ENCODE results near the gene JUND. TPM values are rescaled to one million over a fixed set of nuclear protein-coding genes. Genes with fewer than 3 reads are reported as not detected.

The JUND gene
- polyA plus RNA-seq, 1 donor (not counting 4 experiments of a cell fraction or from before 2014, with no cell fraction given), result 17.2 TPM

- peaks cover 19 to 25% of the 10 kb centered on the region in 2 experiments for H3K36me3 ChIP-seq (ENCODE audit: control insufficient read depth in 2 of 2, extremely low read depth in 1 of 2, insufficient read depth in 2 of 2, low read length in 2 of 2)
- H3K4me3 ChIP-seq (ENCODE audit: control insufficient read depth in 2 of 3, extremely low read depth in 1 of 3, insufficient read depth in 2 of 3, low read depth in 1 of 3, low read length in 3 of 3), result no peak overlapping the region
- FAIRE-seq (no peak), DNase-seq (ENCODE audit: low read depth, low spot score) (no peak)
- no peak overlapping the region for H3K27ac ChIP-seq (ENCODE audit: control insufficient read depth, insufficient read depth, low read length)
- no peak for TF ChIP-seq CTCF (optimal IDR thresholded peaks at IDR 0.05 in 1 of 3, IDR thresholded peaks at IDR 0.05 in 1 of 3, conservative IDR thresholded peaks at IDR 0.05 in 1 of 3; ENCODE audit: extremely low read depth in 1 of 3, insufficient read depth in 2 of 3, low read length in 3 of 3)
- TF ChIP-seq EZH2 (IDR thresholded peaks at IDR 0.05; ENCODE audit: low read length), result no peak
- no peak overlapping the region for H2AFZ ChIP-seq (ENCODE audit: control insufficient read depth, low read length)
- no peaks in the 10 kb centered on the region for H3K27me3 ChIP-seq (ENCODE audit: control insufficient read depth, extremely low read depth, insufficient read depth, low read length)
- H4K20me1 ChIP-seq (ENCODE audit: control insufficient read depth, extremely low read depth, insufficient read depth, low read length), result no peaks in the 10 kb centered on the region
- H3K4me2 ChIP-seq (ENCODE audit: control insufficient read depth, extremely low read depth, insufficient read depth, low read depth, low read length), result no peak overlapping the region
- dilution Hi-C loops (cut with MboI; ENCODE audit: extremely low pct_ligation_motif_present, low sequenced_read_pairs), result no loop called here
- H3K9ac ChIP-seq (ENCODE audit: control insufficient read depth, extremely low read depth, insufficient read depth, low read length), result no peak overlapping the region
- H3K4me1 ChIP-seq (ENCODE audit: control insufficient read depth, extremely low read depth, insufficient read depth, low read length), result no peaks in the 10 kb centered on the region
- H3K79me2 ChIP-seq (ENCODE audit: control insufficient read depth, insufficient read depth, low read length), result no peaks in the 10 kb centered on the region
- H3K9me3 ChIP-seq (ENCODE audit: control insufficient read depth, low read depth, low read length), result no peaks in the 10 kb centered on the region
- no peaks in the 10 kb centered on the region for H3K9me1 ChIP-seq (ENCODE audit: control insufficient read depth, extremely low read depth, insufficient read depth, low read length)
Measured at GRCh38 chr19:18306209-18306887, 24.9 kb upstream of the JUND start.

GRCh38 chr19:18304458-18305310 lies 23.3 kb upstream of the JUND start:
- no peak overlapping the region for H3K4me3 ChIP-seq (ENCODE audit: control insufficient read depth in 2 of 3, extremely low read depth in 1 of 3, insufficient read depth in 2 of 3, low read depth in 1 of 3, low read length in 3 of 3)
- H3K27me3 ChIP-seq (ENCODE audit: control insufficient read depth, extremely low read depth, insufficient read depth, low read length), result no peaks in the 10 kb centered on the region
- dilution Hi-C loops (cut with MboI; ENCODE audit: extremely low pct_ligation_motif_present, low sequenced_read_pairs), result no loop called here
- H2AFZ ChIP-seq (ENCODE audit: control insufficient read depth, low read length), result peak overlapping the region; percentile 9
- no peak for TF ChIP-seq EZH2 (IDR thresholded peaks at IDR 0.05; ENCODE audit: low read length)
- TF ChIP-seq CTCF (optimal IDR thresholded peaks at IDR 0.05 in 1 of 3, IDR thresholded peaks at IDR 0.05 in 1 of 3, conservative IDR thresholded peaks at IDR 0.05 in 1 of 3; ENCODE audit: extremely low read depth in 1 of 3, insufficient read depth in 2 of 3, low read length in 3 of 3), result no peak
- no peaks in the 10 kb centered on the region for H3K9me1 ChIP-seq (ENCODE audit: control insufficient read depth, extremely low read depth, insufficient read depth, low read length)
- no peak for FAIRE-seq
- H3K36me3 ChIP-seq (ENCODE audit: control insufficient read depth in 2 of 2, extremely low read depth in 1 of 2, insufficient read depth in 2 of 2, low read length in 2 of 2), result peaks cover 14 to 18% of the 10 kb centered on the region in 2 experiments
- no peak overlapping the region for H3K4me2 ChIP-seq (ENCODE audit: control insufficient read depth, extremely low read depth, insufficient read depth, low read depth, low read length)
- DNase-seq (ENCODE audit: low read depth, low spot score), result no peak
- H3K9ac ChIP-seq (ENCODE audit: control insufficient read depth, extremely low read depth, insufficient read depth, low read length), result peak overlapping the region; percentile 9
- H3K4me1 ChIP-seq (ENCODE audit: control insufficient read depth, extremely low read depth, insufficient read depth, low read length), result no peaks in the 10 kb centered on the region
- H3K27ac ChIP-seq (ENCODE audit: control insufficient read depth, insufficient read depth, low read length), result no peak overlapping the region
- no peaks in the 10 kb centered on the region for H4K20me1 ChIP-seq (ENCODE audit: control insufficient read depth, extremely low read depth, insufficient read depth, low read length)
- H3K79me2 ChIP-seq (ENCODE audit: control insufficient read depth, insufficient read depth, low read length), result no peaks in the 10 kb centered on the region
- no peaks in the 10 kb centered on the region for H3K9me3 ChIP-seq (ENCODE audit: control insufficient read depth, low read depth, low read length)
